GM18867 (cell line): ENCODE measurements around the gene ZNF823.

ENCODE experiments used
- ATAC-seq: cut with Tn5 transposase; IDR thresholded peaks from one replicate; pipeline ENCODE4 v1.9.1; 2021; ENCODE audit warnings: mild to moderate bottlenecking, moderate library complexity; ENCODE audit not compliant: unreplicated experiment

The ZNF823 gene

GRCh38 chr19:11737964-11738745 is 591 bp downstream of the ZNF823 start:
- peak; percentile 34 for ATAC-seq

- no peak for ATAC-seq
Observed at GRCh38 chr19:11736696-11737095, 2.0 kb downstream of the ZNF823 start.

GRCh38 chr19:11735375-11735774 is 3.4 kb downstream of the ZNF823 start:
- ATAC-seq, result no peak

- ATAC-seq, result no peak
Observed at GRCh38 chr19:11729586-11729985, 9.2 kb downstream of the ZNF823 start.

GRCh38 chr19:11722414-11722813 is 16.3 kb downstream of the ZNF823 start:
- ATAC-seq, result no peak

GRCh38 chr19:11721681-11722080 is 17.1 kb downstream of the ZNF823 start:
- ATAC-seq, result no peak

- ATAC-seq, result no peak
Observed at GRCh38 chr19:11710313-11710712, 28.4 kb downstream of the ZNF823 start.

- ATAC-seq, result no peak
Observed at GRCh38 chr19:11708457-11708856, 30.3 kb downstream of the ZNF823 start.

GRCh38 chr19:11705474-11705873 is 33.3 kb downstream of the ZNF823 start:
- no peak for ATAC-seq

GRCh38 chr19:11704626-11705025 is 34.1 kb downstream of the ZNF823 start:
- no peak for ATAC-seq

GRCh38 chr19:11699931-11700794 is 38.6 kb downstream of the ZNF823 start:
- no peak for ATAC-seq

GRCh38 chr19:11698231-11698630 is 40.5 kb downstream of the ZNF823 start:
- ATAC-seq, result no peak

- ATAC-seq, result no peak
Observed at GRCh38 chr19:11697284-11697855, 41.4 kb downstream of the ZNF823 start.

- ATAC-seq, result peak; percentile 65
Observed at GRCh38 chr19:11694533-11695439, 44.0 kb downstream of the ZNF823 start.

GRCh38 chr19:11693505-11694499 is 44.9 kb downstream of the ZNF823 start:
- ATAC-seq, result no peak

- ATAC-seq, result no peak
Observed at GRCh38 chr19:11692127-11692790, 46.5 kb downstream of the ZNF823 start.

- no peak for ATAC-seq
Observed at GRCh38 chr19:11685676-11686650, 52.8 kb downstream of the ZNF823 start.
